HG02870 (cell line): ENCODE results near the gene GRIK4.

Source experiments
- ATAC-seq: cut with Tn5 transposase; IDR thresholded peaks from one replicate; pipeline ENCODE4 v1.9.1; 2021; ENCODE audit warnings: mild to moderate bottlenecking, moderate library complexity; ENCODE audit not compliant: unreplicated experiment

Gene GRIK4

GRCh38 chr11:120794748-120795147 lies 283.2 kb downstream of the GRIK4 start:
- no peak for ATAC-seq

DNA sequence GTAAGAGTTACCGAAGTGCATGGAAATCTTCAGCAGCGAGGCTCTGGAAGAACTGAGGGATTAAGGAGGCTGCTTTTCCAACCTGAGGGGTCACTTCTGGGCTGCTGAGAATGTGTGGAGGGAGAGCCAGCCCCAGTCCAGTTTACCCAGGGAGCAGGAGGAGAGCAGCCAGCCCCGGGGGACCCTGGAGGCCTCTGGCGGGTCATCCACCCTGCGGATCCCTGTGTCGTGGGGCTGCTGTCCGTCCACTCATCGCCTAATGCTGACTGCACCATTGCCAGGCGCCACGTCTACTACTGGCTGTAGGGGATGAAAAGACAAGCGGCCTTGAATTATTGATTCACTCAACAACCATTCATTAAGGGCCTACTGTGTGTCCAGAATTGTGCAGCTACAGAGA lies 283.6 kb downstream of the GRIK4 start:
- ATAC-seq = no peak

- ATAC-seq = no peak
These were observed 285.6 kb downstream of the GRIK4 start for GRCh38 chr11:120797143-120797542.

GRCh38 chr11:120798854-120799253 lies 287.3 kb downstream of the GRIK4 start:
- ATAC-seq = no peak

GRCh38 chr11:120800206-120800605 lies 288.7 kb downstream of the GRIK4 start:
- ATAC-seq = no peak

GRCh38 chr11:120801801-120802689 lies 290.5 kb downstream of the GRIK4 start:
- ATAC-seq = no peak

GRCh38 chr11:120805960-120806555 lies 294.5 kb downstream of the GRIK4 start:
- no peak for ATAC-seq

DNA sequence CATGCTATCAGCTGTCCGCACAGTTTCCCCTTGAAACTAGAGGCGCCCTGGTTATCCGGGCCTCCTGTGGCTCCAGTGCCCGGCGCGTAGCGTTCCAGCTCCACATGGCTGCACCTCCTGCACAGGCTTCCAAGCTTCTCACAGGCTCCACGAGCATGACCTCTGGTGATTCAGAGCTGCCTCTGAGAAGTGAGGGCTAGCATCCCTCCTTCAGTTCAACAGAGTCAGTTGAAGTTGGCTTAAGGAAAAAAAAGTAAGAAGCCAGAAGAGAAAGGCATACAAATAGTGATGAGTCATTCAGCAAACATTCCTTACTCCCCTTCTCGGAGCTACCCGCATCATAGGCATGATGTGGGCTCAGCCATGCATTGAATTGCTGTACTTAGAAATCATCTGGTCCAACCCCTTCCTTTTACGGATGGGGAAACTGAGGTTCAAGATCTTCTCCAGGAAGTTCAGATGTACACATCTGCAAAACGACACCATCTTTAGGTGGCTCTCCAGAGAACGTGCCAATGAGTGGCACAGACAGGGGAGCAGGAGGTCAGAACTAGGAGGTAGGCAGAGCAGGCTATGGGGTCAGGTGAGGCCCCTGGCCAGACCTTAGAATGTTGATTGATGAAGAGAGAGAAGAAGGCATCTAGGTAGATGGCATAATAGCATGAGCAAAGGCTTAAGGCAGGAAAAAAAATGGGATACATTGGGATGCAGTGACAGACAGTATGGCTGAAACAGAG lies 296.0 kb downstream of the GRIK4 start:
- no peak for ATAC-seq

DNA sequence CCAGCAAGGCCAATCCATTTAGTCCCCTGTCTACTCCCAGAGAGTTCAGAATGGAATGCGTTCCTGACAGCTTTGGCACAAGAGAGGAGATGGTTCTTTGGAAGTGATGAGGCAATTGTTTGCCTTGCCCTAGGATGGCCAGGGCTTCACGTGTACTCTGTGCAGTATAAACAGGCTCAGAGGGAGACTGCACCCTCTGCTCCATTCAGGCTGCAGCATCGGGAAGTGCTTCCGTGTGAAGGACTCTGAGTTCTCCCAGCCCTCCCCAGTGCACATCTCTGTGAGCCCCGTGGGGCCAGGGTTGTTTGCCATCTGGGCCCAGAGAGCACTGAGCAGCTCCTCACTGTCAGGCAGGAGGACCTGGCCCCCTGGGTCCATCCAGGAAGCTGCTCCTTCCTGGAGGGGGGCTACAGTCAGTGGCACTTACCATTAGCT lies 297.1 kb downstream of the GRIK4 start:
- ATAC-seq = no peak

GRCh38 chr11:120810251-120810650 lies 298.7 kb downstream of the GRIK4 start:
- ATAC-seq = no peak

- no peak for ATAC-seq
These were observed 299.7 kb downstream of the GRIK4 start for GRCh38 chr11:120811199-120811598.

- no peak for ATAC-seq
These were observed 300.2 kb downstream of the GRIK4 start for GRCh38 chr11:120811731-120812130.

GRCh38 chr11:120814531-120815318 lies 303.2 kb downstream of the GRIK4 start:
- no peak for ATAC-seq

GRCh38 chr11:120815319-120816100 lies 304.0 kb downstream of the GRIK4 start:
- no peak for ATAC-seq

DNA sequence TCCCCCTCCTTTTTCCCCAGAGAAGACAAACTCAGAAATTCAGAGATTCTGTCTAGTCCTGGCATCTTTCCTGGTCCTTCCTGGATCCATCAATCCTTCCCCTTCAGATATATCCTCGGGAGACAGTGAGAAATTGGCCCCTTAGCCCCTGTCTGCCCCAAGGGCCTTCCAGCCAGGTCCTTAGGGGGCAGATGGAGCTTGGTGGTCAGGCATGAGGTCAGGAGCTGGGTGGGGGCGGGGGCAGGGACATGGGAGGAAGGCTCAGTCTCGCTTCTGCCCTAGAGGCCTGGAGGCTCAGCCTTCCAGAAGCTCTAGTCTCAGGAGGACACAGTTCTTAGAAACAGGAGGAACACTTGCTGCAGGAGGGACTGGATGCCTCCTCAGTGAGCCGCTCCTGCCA lies 304.6 kb downstream of the GRIK4 start:
- ATAC-seq = no peak

GRCh38 chr11:120816711-120817110 lies 305.2 kb downstream of the GRIK4 start:
- no peak for ATAC-seq

DNA sequence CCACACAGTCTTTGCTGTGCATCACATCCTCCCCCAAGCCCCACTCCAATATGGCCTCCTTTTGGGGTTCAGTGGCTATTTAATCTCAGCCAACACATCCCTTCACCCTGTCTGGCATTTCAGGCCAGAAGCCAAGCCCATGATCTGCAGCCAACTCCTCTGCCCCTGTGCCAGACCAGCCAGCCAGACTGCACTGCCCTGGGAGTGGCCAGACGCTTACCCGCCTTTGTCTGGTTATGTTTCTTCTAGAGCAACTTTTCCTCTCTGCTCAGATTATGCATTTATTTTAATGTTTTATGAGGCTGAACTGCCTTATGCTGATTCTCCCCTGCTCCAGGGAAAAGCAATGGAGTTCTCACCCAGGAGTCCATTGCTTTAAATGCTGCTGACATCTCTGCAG lies 305.6 kb downstream of the GRIK4 start:
- no peak for ATAC-seq

DNA sequence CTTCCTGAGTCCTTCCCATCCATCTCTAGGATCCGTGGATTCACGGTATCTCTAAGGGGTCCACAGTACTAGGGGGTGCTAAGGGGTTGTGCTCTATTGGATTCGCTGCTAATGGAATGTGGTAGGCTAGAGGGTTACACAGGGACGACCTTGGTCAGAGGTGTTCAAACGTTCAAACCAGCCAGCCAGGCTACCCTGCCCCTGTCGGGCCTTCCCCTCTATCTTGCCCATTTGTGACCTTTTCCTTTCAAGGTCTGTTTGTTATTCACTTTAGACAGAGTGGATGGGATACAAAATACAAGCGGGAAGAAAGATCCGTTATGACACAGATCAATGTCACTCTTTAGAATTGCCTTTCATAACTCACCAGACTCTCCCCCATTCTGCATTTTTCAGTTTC lies 306.5 kb downstream of the GRIK4 start:
- no peak for ATAC-seq

DNA sequence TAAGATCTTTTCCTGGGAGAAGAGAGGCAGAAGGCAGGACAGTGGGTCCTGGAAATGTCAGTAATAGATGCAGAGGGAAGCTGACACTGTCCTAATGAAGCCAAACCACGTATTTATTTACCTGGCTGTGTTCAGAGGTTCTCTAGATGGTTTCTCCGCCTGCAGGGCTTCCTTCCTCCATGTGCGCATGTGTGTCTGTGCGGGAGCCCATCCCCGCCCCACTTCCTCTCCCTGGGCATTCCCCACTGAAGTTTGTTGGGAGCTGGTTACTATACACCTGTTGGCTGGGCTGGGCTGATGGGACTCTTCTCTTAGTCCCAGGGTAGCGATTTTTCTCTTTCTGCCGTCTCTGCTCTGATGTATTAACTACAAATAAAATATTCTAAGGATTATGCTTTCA lies 307.5 kb downstream of the GRIK4 start:
- no peak for ATAC-seq
